ENCODE results near the gene CPSF3. TPM values are rescaled to one million over a fixed set of nuclear protein-coding genes. Genes with fewer than 3 reads are reported as not detected.

Gene CPSF3
- total and polyA plus RNA-seq, 8 donors, result 25.9 to 58.7 (median 46.7) TPM

GRCh38 chr2:9406529-9407362, 16.7 kb upstream of the CPSF3 start:
- Histone ChIP-seq H3K36me3 (peaks cover 0 to 71% of the 10 kb centered on the region in 2 donors), H3K4me1 (no peaks in the 10 kb centered on the region), H3K4me3 (no peak overlapping the region), H3K27me3 (no peaks in the 10 kb centered on the region), H3K9me3 (no peaks in the 10 kb centered on the region), H3K27ac (no peak overlapping the region)
- intact Hi-C loops (cut with DNase I), result no loop called here
- no peak for DNase-seq
- no peak for ATAC-seq
- TF ChIP-seq CTCF (IDR thresholded peaks at IDR 0.05), result no peak

- ATAC-seq, result no peak
Observed at GRCh38 chr2:9407363-9407811, 16.1 kb upstream of the CPSF3 start.

GRCh38 chr2:9408641-9409151, 14.8 kb upstream of the CPSF3 start:
- DNase-seq (peak in 1 of 4 donors; percentile 7), ATAC-seq (no peak)
- TF ChIP-seq CTCF (IDR thresholded peaks at IDR 0.05), result no peak
- no peak overlapping the region for H3K4me3 ChIP-seq
- H3K9me3 ChIP-seq, result no peaks in the 10 kb centered on the region
- no peaks in the 10 kb centered on the region for H3K4me1 ChIP-seq
- H3K27me3 ChIP-seq, result no peaks in the 10 kb centered on the region
- H3K27ac ChIP-seq, result no peak overlapping the region
- intact Hi-C loops (cut with DNase I), result no loop called here
- peaks cover 0 to 70% of the 10 kb centered on the region in 2 donors for H3K36me3 ChIP-seq

More at GRCh38 chr2:9407363-9407811, 16.1 kb upstream of the CPSF3 start:
- Histone ChIP-seq H3K4me1 (no peaks in the 10 kb centered on the region), H3K27me3 (no peaks in the 10 kb centered on the region), H3K36me3 (peaks cover 0 to 72% of the 10 kb centered on the region in 2 donors), H3K4me3 (no peak overlapping the region), H3K27ac (no peak overlapping the region), H3K9me3 (no peaks in the 10 kb centered on the region)
- DNase-seq, result no peak
- intact Hi-C loops (cut with DNase I), result no loop called here
- no peak for TF ChIP-seq CTCF (IDR thresholded peaks at IDR 0.05)

- H3K36me3 ChIP-seq, result peaks cover 0 to 79% of the 10 kb centered on the region in 2 donors
Observed at GRCh38 chr2:9410108-9410507, 13.3 kb upstream of the CPSF3 start.

More at GRCh38 chr2:9410108-9410507, 13.3 kb upstream of the CPSF3 start:
- Histone ChIP-seq H3K27ac (no peak overlapping the region), H3K4me1 (no peaks in the 10 kb centered on the region), H3K9me3 (no peaks in the 10 kb centered on the region), H3K27me3 (no peaks in the 10 kb centered on the region), H3K4me3 (no peak overlapping the region)
- no peak for ATAC-seq
- no peak for TF ChIP-seq CTCF (IDR thresholded peaks at IDR 0.05)
- intact Hi-C loops (cut with DNase I), result no loop called here
- no peak for DNase-seq
